Keratinocyte (primary cell): ENCODE data around the gene FRYL.

Experiments used
- CTCF ChIP-seq, 3 experiments: IDR thresholded peaks in 1 of 3; conservative IDR thresholded peaks in 1 of 3; optimal IDR thresholded peaks in 1 of 3; 2 replicates in 2 of 3; 3 replicates in 1 of 3; pipeline versions ENCODE3 to v1.5.1; 2011; ENCODE audit warnings: low read length in 3 of 3, mild to moderate bottlenecking in 3 of 3, moderate library complexity in 2 of 3, control low read depth in 1 of 3, inconsistent platforms in 1 of 3; ENCODE audit not compliant: insufficient read depth in 2 of 3; ENCODE audit errors: extremely low read depth in 1 of 3
- EZH2 ChIP-seq: IDR thresholded peaks from one replicate; pipeline ENCODE4 v1.6.1; 2012; ENCODE audit warnings: inconsistent platforms, mild to moderate bottlenecking, low read length, moderate library complexity

GRCh38 chr4:48698029-48698971 lies 81.8 kb downstream of the FRYL start:
- TF ChIP-seq CTCF (optimal IDR thresholded peaks at IDR 0.05 in 1 of 3, IDR thresholded peaks at IDR 0.05 in 1 of 3, conservative IDR thresholded peaks at IDR 0.05 in 1 of 3; ENCODE audit: extremely low read depth in 1 of 3, insufficient read depth in 2 of 3, low read length in 3 of 3) (no peak), EZH2 (no peak)
